Kidney (tissue), 14 donors: ENCODE results near the gene ABCG1. TPM values are rescaled to one million over a fixed set of nuclear protein-coding genes. Genes with fewer than 3 reads are reported as not detected.

Experiments used
- DNase-seq, 5 donors: peaks; one replicate each; pipeline ENCODE4 v3.0.0-alpha.2; 2013 to 2020
- FAIRE-seq: peaks from 2 replicates; lab custom pipeline; 2012; peaks lifted over from hg19 to GRCh38; lab: Jason Lieb, UNC
- H3K27ac ChIP-seq, 2 donors: one replicate each; pipeline ENCODE4 v1.7.0; 2013; ENCODE audit warnings: low read depth in 2 of 2, low read length in 2 of 2, inconsistent platforms in 1 of 2
- H3K27me3 ChIP-seq: one replicate; pipeline ENCODE4 v1.7.1; 2013; ENCODE audit warnings: low read length, inconsistent platforms; ENCODE audit not compliant: control insufficient read depth, insufficient read depth
- H3K36me3 ChIP-seq, 3 donors: one replicate each; pipeline versions ENCODE4 v1.7.0 to v1.7.1; 2013; ENCODE audit warnings: low read length in 3 of 3, control low read depth in 1 of 3, inconsistent platforms in 1 of 3; ENCODE audit not compliant: insufficient read depth in 3 of 3, control insufficient read depth in 2 of 3
- H3K4me1 ChIP-seq, 3 donors: one replicate each; pipeline versions ENCODE4 v1.7.0 to v1.7.1; 2013; ENCODE audit warnings: low read length in 3 of 3, inconsistent platforms in 1 of 3, low read depth in 1 of 3; ENCODE audit not compliant: control insufficient read depth in 2 of 3, insufficient read depth in 2 of 3
- H3K4me3 ChIP-seq, 3 donors: one replicate each; pipeline versions ENCODE4 v1.7.0 to v1.8.1; 2013; ENCODE audit warnings: low read length in 3 of 3, control low read depth in 1 of 3, inconsistent platforms in 1 of 3
- H3K9ac ChIP-seq, 3 donors: one replicate each; pipeline versions ENCODE4 v1.7.0 to v1.7.1; 2013; ENCODE audit warnings: low read length in 3 of 3, control low read depth in 1 of 3, inconsistent platforms in 1 of 3
- H3K9me3 ChIP-seq, 3 donors: one replicate each; pipeline versions ENCODE4 v1.7.0 to v1.7.1; 2013; ENCODE audit warnings: low read length in 3 of 3, control low read depth in 1 of 3, inconsistent platforms in 1 of 3; ENCODE audit not compliant: control insufficient read depth in 2 of 3, insufficient read depth in 1 of 3
- CTCF ChIP-seq: IDR thresholded peaks from 3 replicates; pipeline ENCODE4 v1.5.1; 2012; ENCODE audit warnings: mild to moderate bottlenecking, moderate library complexity, borderline replicate concordance; ENCODE audit not compliant: insufficient read depth; ENCODE audit errors: extremely low read depth
- intact Hi-C: fragments of 100-400 bp; cut with DNase I; formaldehyde crosslinking; loops from one replicate; pipeline ENCODE4 v1.11.1; 2022
- polyA plus RNA-seq: library from polyadenylated mRNA; stranded (reverse); fragments of 350-450 nt; fragmentation: Illumina TruSeq; extraction: RNeasy Lipid Tissue Mini Kit (QIAGEN cat#74804); gene quantifications from one replicate; pipeline ENCODE4 v1.2.3, GENCODE V29; 2014; ENCODE audit warnings: low read depth, low replicate concordance; ENCODE audit not compliant: insufficient read depth
- total RNA-seq: library from RNA; stranded (reverse); fragmentation: NEBNext Ultra II Directional; extraction: Animal tissue kit (Norgen Biotek cat#: 25700); gene quantifications from one replicate; pipeline ENCODE4 v1.2.1, GENCODE V29; 2021
- donor health status: control.
- donor health status: control.
- donor health status: control.
- donor health status: control.
- donor health status: control.
- donor health status: DM: yes; HTN: yes; CAD: no.
- donor health status: Normal renal cell carcinoma (clear cell type).

Gene ABCG1
- total and polyA plus RNA-seq, 2 donors from 2014 or later = 5.6 to 27.6 TPM

- Histone ChIP-seq H3K4me1 (no peaks in the 10 kb centered on the region), H3K9me3 (peaks cover 0 to 5% (median 0%) of the 10 kb centered on the region in 3 donors), H3K27ac (no peak overlapping the region), H3K9ac (no peak overlapping the region), H3K36me3 (no peaks in the 10 kb centered on the region), H3K27me3 (no peaks in the 10 kb centered on the region), H3K4me3 (no peak overlapping the region)
- DNase-seq (peak in 1 of 5 donors; percentile 12), FAIRE-seq (no peak)
- intact Hi-C loops = no loop called here
- TF ChIP-seq CTCF = no peak
These were observed 102.9 kb downstream of the ABCG1 start for GRCh38 chr21:42321845-42322244.

- Histone ChIP-seq H3K9me3 (peaks cover 0 to 5% (median 0%) of the 10 kb centered on the region in 3 donors), H3K9ac (no peak overlapping the region), H3K27ac (no peak overlapping the region), H3K27me3 (no peaks in the 10 kb centered on the region), H3K36me3 (no peaks in the 10 kb centered on the region), H3K4me1 (no peaks in the 10 kb centered on the region), H3K4me3 (no peak overlapping the region)
- intact Hi-C loops = no loop called here
- DNase-seq (no peak), FAIRE-seq (no peak)
- TF ChIP-seq CTCF = no peak
These were observed 106.0 kb downstream of the ABCG1 start for GRCh38 chr21:42324896-42325295.

DNA sequence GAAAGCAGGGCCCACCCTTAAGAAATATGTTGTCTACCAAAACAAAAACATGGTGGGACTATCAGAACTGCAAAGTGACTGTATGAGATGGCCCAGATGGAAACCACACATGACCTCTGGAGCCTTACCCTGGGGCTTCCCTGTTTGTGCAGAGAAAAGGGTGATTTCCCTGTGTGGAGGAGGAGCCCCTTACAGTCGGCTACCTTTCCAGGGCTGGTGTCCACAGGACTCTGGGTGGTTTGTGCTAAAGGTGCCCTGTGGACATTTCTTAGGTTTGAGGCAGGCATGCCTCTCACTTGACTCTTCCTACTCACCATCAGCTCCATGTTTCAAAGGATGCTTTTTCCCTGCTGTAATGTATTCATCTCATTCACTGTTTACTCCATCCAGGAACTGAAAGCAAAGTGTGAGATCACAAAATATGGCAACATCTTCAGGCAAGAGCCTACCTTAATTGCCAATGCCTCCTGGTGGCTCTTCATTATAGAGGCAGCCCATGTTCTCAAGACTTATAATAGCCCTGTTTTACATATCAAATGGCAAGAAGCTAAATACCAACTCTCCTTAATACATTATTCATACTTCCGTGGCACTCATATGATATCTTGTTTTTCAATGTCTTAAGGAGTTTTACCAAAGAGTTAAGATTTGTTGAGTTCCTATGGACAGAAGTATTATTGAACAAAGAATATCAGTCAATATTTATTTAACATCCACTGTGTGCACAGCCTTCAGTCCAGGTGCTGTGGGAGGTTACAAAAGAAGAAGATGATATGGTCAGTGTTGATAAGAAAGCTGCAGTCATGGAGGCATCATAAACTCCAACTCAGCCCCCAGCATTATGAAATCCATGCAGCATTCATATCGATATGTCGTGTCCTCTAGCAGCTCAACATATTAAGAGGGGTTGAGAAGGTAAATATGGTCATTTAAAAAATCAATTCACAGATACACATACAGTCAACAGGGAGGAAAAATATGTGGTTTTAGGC lies 111.7 kb downstream of the ABCG1 start:
- H3K4me1 ChIP-seq = no peaks in the 10 kb centered on the region
- H3K27ac ChIP-seq = no peak overlapping the region
- DNase-seq (no peak), FAIRE-seq (no peak)
- peaks cover 0 to 9% (median 0%) of the 10 kb centered on the region in 3 donors for H3K9me3 ChIP-seq
- no peak overlapping the region for H3K4me3 ChIP-seq
- no peaks in the 10 kb centered on the region for H3K36me3 ChIP-seq
- no peaks in the 10 kb centered on the region for H3K27me3 ChIP-seq
- no peak for TF ChIP-seq CTCF
- intact Hi-C loops = loop anchor here (10.0 kb wide), 1 partner anchor 114 kb away; no protein-coding TSS in a partner anchor
- no peak overlapping the region for H3K9ac ChIP-seq
